HUES64 (cell line): ENCODE data around the gene SERPINC1.

ENCODE experiments used
- H3K27ac ChIP-seq: 2 replicates; pipeline ENCODE4 v1.7.0; 2013; ENCODE audit warnings: low read depth, low read length, inconsistent platforms
- H3K27me3 ChIP-seq: 2 replicates; pipeline ENCODE4 v1.6.1; 2013; ENCODE audit warnings: mild to moderate bottlenecking, low read length; ENCODE audit not compliant: insufficient read depth
- H3K36me3 ChIP-seq: 2 replicates; pipeline ENCODE4 v1.6.1; 2013; ENCODE audit warnings: mild to moderate bottlenecking, low read length; ENCODE audit not compliant: insufficient read depth
- H3K4me1 ChIP-seq: 2 replicates; pipeline ENCODE4 v1.6.1; 2013; ENCODE audit warnings: mild to moderate bottlenecking, low read length, moderate library complexity; ENCODE audit not compliant: insufficient read depth
- H3K4me3 ChIP-seq: 2 replicates; pipeline ENCODE4 v1.5.1; 2013; ENCODE audit warnings: mild to moderate bottlenecking, low read length, moderate library complexity
- H3K9ac ChIP-seq: 2 replicates; pipeline ENCODE4 v1.6.1; 2013; ENCODE audit warnings: mild to moderate bottlenecking, low read depth, low read length
- H3K9me3 ChIP-seq: 2 replicates; pipeline ENCODE4 v1.6.1; 2013; ENCODE audit warnings: low read depth, low read length; ENCODE audit not compliant: insufficient read depth
- WGBS: fragments of 150-250, 120-280 bp; methylation state at CpG from one replicate; pipeline ENCODE4 v1.1.7; 2013; ENCODE audit warnings: missing lambda C conversion rate; 5-methylcytosine and 5-hydroxymethylcytosine counted together

Gene SERPINC1

DNA sequence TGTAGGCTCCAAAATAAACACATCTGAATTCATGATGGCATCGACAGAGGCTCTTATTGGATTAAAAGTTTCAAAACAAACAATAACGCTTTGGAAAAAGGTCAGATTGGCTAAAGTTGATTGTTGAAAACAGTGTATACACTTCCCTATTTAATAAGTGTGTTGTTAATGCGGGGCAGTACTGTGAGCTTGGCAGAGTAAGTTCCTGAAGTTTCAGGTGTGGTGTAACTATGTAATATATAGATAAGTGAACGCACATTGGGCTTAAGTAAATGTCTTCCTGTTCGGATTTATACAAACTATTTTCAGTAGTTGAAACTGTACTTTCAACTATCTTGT is 48.1 kb downstream of the SERPINC1 start:
- no peaks in the 10 kb centered on the region for H3K27me3 ChIP-seq
- H3K27ac ChIP-seq, result peak overlapping the region; percentile 99
- peak overlapping the region; percentile 93 for H3K9ac ChIP-seq
- peaks cover 69% of the 10 kb centered on the region for H3K36me3 ChIP-seq
- peak overlapping the region; percentile 95 for H3K4me3 ChIP-seq
- H3K9me3 ChIP-seq, result no peaks in the 10 kb centered on the region
- 7% methylated on average over 4 of the region's 5 CpGs for WGBS
- peaks cover 14% of the 10 kb centered on the region for H3K4me1 ChIP-seq

DNA sequence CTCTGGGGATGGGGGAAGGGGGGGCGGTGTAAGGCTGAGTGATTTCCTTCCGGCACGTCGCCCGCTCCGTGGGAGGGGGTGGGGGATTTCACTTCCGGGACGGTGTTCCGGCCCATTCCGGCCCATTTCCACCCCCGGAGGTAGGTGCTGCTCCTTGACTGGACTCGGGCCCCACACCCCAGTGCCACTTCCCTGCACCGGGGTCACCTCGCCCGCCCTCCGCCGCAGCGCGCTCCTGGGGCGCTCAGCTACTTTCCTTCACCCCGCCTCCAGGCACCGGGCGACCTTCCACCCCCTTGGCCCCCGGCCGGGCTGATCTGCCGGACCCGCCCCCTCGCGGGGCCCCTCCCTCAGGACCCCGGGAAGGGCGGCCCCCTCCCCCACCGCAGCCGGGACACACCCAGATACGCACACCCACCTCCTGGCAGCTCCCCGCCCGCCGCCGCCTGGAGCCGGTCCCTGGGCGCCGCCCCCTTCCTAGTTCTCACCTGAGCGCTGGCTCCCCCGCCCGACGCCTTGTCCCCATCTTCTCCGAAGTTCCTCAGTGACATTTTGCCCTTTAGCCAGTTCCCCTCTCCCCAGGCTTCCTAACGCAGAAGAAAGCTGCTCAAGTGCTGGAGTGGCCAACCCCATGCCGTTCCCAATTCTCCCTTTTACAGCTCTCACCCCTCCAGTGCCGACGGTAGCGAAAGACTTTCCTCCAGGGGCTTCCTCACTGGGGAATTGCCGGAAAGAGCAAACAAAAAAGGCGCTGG is 48.7 kb downstream of the SERPINC1 start, which contains the start of gene ZBTB37:
Gene ZBTB37, plus strand, starts transcription at position 115 of the 755 bp plus-strand sequence. CDS start 1,846 bp downstream, outside the sequence.
- H3K27me3 ChIP-seq, result no peaks in the 10 kb centered on the region
- peaks cover 14% of the 10 kb centered on the region for H3K4me1 ChIP-seq
- H3K9me3 ChIP-seq, result no peaks in the 10 kb centered on the region
- H3K4me3 ChIP-seq, result peak within 1 kb of the TSS; percentile 95
- under 1% methylated on average over 53 of the region's 53 CpGs for WGBS
- peaks cover 69% of the 10 kb centered on the region for H3K36me3 ChIP-seq
- peak within 1 kb of the TSS; percentile 99 for H3K27ac ChIP-seq
- H3K9ac ChIP-seq, result peak within 1 kb of the TSS; percentile 99

DNA sequence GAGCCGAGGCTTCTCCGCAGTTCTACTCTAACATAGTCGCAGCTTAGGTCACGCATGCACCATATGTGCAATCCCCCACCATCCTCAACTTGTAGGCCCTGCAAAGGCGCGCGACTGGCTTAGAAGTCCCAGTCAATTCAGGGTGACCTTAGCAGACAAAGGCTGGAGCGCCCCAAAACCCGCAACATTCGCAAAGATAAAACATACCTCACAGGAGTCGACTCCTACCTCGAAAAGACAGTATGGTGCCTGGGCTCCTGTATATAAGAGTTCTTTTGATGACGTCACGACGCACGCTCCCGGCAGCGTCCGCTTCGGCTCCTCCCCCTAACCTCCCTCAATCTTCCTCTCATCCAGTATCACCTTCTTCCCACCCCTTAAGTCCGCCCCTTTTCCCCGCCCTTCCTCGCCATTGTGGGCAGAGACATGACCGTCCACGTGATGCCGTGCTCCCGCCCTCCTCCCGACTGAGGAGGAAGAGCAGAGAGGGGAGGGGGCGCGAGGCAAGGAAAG is 49.3 kb downstream of the SERPINC1 start, which contains the start of gene GAS5:
Gene GAS5, minus strand, starts transcription at position 237 of the 513 bp plus-strand sequence.
- H3K27ac ChIP-seq, result peak within 1 kb of the TSS; percentile 99
- under 1% methylated on average over 30 of the region's 30 CpGs for WGBS
- peaks cover 14% of the 10 kb centered on the region for H3K4me1 ChIP-seq
- no peaks in the 10 kb centered on the region for H3K9me3 ChIP-seq
- peak within 1 kb of the TSS; percentile 95 for H3K4me3 ChIP-seq
- peaks cover 71% of the 10 kb centered on the region for H3K36me3 ChIP-seq
- H3K27me3 ChIP-seq, result no peaks in the 10 kb centered on the region
- peak within 1 kb of the TSS; percentile 99 for H3K9ac ChIP-seq

DNA sequence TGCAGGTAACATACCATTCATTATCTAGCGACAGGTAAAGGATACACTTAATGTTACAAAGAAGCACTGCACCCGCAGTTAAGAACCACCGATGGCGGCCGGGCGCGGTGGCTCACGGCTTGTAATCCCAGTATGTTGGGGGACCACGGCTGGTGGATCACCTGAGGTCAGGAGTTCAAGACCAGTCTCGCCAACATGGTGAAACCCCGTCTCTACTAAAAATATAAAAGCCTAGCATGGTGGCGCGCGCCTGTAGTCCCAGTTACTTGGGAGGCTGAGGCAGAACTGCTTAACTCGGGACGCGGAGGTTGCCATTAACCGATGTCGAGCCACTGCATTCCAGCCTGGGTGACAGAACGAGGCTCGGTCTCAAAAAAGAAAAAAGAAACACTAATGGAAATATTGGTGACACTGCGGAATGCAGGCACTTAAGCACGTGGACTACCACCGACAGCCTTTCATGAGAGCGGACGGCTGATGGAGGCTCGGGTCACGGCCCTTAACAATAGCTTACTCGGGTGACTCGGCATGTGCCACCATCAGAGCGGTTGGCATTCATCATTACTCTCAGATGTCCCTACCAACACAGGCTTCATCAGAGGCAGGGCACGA is 49.9 kb downstream of the SERPINC1 start:
- Histone ChIP-seq H3K27me3 (no peaks in the 10 kb centered on the region), H3K27ac (peak overlapping the region; percentile 96), H3K36me3 (peaks cover 73% of the 10 kb centered on the region), H3K9ac (peak overlapping the region; percentile 99), H3K4me1 (peaks cover 14% of the 10 kb centered on the region), H3K4me3 (peak overlapping the region; percentile 95), H3K9me3 (no peaks in the 10 kb centered on the region)
- under 1% methylated on average over 32 of the region's 32 CpGs for WGBS

DNA sequence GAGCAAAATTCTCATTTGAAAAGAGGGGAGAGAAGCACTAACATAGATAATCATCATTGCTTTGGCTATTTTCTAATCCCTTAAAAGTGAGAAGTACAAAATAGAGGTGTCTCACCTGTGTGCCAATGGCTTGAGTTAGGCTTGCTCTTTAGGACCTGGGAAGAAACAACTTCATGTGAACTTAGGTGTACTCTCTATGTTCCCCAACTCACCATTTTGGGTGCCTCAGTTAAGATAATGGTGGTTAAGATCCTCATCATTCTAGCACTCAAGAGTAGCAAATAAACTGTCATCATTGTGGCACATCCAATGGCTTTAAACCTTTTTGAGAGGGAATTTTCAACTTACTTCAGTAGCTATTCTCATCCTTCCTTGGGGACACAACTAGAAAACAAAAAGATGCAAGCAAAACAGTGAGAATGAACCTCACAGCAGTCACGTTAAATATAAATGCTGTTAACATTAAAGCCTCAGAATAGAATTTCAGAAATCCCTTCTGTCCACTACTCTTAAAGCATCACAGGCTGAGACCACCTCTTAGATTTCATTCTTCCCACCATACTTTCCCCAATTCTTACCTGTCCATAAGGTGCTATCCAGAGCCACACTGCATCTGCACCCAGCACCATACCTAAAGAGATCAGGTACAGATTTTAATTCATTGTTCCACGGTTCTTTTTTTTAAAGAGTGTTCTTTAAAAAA is 50.6 kb downstream of the SERPINC1 start:
- Histone ChIP-seq H3K9ac (peak overlapping the region; percentile 99), H3K36me3 (peaks cover 71% of the 10 kb centered on the region), H3K9me3 (no peaks in the 10 kb centered on the region), H3K27ac (peak overlapping the region; percentile 96), H3K27me3 (no peaks in the 10 kb centered on the region), H3K4me1 (peaks cover 14% of the 10 kb centered on the region), H3K4me3 (peak overlapping the region; percentile 95)
- whole genome bisulfite sequencing, result 0% methylated on average over 2 of the region's 2 CpGs

DNA sequence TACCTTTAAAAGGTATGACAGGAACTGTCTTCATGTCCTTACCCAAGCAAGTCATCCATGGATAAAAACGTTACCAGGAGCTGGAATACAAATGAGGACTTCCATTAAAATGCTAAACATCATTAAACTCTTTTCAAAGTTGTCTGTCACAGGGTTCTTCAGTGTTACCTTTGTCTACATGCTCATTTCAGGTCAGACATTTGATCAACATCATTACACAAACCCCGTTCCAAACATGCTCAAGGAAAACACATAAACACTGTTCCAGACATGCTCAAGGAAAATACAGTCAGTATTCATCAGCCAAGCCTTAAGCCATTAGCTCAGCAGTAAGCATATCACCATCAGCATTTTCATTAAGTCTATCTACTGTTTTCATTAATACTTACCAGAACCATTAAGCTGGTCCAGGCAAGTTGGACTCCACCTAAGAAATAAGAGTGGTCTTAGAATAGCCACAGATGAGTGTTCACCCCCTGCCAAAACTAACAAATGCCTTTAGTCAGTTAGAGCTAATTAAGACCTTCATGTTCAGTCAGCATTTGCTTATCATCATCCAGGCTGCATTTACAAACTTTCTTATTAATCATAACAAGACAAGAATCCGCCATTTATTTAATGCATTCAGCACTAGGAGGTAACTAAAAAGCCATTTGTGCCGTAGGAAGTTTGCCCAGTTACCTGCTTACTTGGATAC is 51.5 kb downstream of the SERPINC1 start:
- Histone ChIP-seq H3K36me3 (peaks cover 64% of the 10 kb centered on the region), H3K4me1 (peaks cover 7% of the 10 kb centered on the region)
- WGBS, result 33% methylated on average over 4 of the region's 4 CpGs

DNA sequence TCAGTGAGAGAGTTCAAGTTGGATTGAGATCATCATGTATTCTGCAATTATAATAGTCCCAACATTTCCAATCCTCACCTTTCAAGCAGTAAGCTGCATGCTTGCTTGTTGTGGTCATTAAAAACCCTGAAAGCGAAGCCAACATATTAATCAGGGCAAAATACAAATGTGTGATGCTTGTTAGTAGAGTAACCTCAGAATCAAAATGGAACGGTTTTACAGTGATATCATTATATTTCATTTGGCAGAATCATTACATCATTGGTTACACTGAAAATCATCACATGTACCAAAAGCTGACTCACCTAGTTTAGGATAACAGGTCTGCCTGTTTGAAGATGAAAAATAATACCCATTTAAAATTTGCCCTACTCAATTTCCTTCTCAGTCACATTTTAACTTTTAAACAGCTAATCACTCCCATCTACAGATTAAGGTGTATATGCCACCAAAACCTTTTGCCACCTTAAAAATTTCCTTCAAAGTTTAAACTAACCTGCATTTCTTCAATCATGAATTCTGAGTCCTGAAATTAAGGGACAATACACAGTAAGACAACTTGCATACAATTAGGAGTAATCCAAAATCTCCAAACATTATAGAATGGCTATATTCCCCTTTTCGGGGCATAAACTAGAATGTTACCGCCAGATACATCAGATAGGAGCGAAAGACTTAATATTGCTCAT is 52.8 kb downstream of the SERPINC1 start:
- Histone ChIP-seq H3K27me3 (no peaks in the 10 kb centered on the region), H3K36me3 (peaks cover 63% of the 10 kb centered on the region), H3K9me3 (no peaks in the 10 kb centered on the region), H3K4me3 (peak overlapping the region; percentile 95), H3K4me1 (peaks cover 6% of the 10 kb centered on the region), H3K27ac (peak overlapping the region; percentile 96), H3K9ac (peak overlapping the region; percentile 99)
- 95% methylated on average over 4 of the region's 5 CpGs for WGBS

More for the DNA sequence above, 51.5 kb downstream of the SERPINC1 start:
- Histone ChIP-seq H3K9me3 (no peaks in the 10 kb centered on the region), H3K9ac (peak overlapping the region; percentile 99), H3K27me3 (no peaks in the 10 kb centered on the region), H3K27ac (peak overlapping the region; percentile 96), H3K4me3 (peak overlapping the region; percentile 95)

DNA sequence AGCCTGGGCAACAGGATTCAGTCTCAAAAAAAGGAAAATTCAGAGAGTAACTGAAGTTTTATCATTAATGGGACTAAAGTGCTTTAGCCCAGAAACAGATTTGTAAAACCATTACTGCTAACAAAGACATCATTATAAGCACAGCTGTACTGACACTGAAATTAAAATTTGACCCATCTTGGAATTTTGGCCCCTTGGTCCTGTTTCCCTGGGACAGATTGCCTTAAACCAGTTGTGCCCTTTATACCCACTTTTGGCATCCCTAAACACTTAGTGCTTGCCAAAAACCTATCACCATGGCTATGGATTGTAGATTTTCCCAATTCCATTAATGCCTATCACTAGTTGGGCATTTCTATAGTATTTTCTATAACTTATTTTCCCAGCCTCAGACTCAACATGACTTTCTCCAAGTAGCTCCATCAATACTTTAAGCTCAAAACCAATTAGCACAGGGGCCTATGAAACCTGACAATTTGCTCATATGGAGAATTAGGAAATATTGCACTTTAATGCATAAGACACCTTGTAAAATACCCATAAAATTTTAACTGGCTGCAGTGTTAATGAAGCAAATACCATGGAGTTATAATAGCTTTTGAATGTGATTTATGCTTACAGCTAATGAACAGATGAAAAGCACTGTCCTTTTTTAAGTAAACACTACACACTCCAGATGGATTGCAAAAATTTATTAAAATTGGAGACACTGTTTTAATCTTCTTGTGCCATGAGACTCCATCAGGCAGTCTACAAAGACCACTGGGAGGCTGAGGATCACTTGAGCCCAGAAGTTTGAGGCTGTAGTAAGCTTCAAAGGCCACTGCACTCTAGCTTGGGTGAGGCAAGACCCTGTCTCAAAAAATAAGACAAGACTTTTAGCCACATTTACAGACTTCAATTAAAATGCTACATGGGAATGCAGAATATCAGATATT is 53.6 kb downstream of the SERPINC1 start:
- peaks cover 3% of the 10 kb centered on the region for H3K4me1 ChIP-seq
- peaks cover 69% of the 10 kb centered on the region for H3K36me3 ChIP-seq
- no peaks in the 10 kb centered on the region for H3K9me3 ChIP-seq
- peak overlapping the region; percentile 99; the same call in 1 of the 2 replicates for H3K9ac ChIP-seq
- no peaks in the 10 kb centered on the region for H3K27me3 ChIP-seq
- peak overlapping the region; percentile 95; the same call in 1 of the 2 replicates for H3K4me3 ChIP-seq
- peak overlapping the region; percentile 96 for H3K27ac ChIP-seq

DNA sequence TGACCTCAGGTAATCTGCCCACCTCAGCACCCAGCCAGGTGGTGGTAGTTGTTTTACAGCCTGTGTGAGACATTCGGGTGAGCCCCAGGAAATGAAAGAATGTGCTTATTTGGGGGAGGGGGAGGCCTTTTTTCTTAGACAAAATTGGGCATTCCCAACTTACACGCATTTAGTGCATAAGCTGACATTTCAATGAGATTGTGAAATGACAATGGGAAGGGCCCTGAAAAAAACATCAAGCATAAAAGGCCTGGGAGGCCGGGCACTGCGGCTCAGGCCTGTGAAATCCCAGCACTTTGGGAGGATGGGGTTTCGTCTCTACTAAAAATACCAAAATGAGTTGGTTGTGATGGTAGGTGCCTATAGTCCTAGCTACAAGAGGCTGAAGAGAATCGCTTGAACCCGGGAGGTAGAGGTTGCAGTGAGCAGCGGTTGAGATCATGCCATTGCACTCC is 54.3 kb downstream of the SERPINC1 start:
- WGBS, result 50% methylated on average over 8 of the region's 8 CpGs
- peak overlapping the region; percentile 2; the same call in 1 of the 2 replicates for H3K9ac ChIP-seq
- H3K36me3 ChIP-seq, result peaks cover 75% of the 10 kb centered on the region
- no peak overlapping the region for H3K4me3 ChIP-seq
- H3K27me3 ChIP-seq, result no peaks in the 10 kb centered on the region
- H3K9me3 ChIP-seq, result no peaks in the 10 kb centered on the region
- H3K27ac ChIP-seq, result peak overlapping the region; percentile 96
- H3K4me1 ChIP-seq, result peaks cover 3% of the 10 kb centered on the region
